Measurements from ENCODE around the gene ASCC3. TPM values are rescaled to one million over a fixed set of nuclear protein-coding genes. Genes with fewer than 3 reads are reported as not detected.

ASCC3 gene
- total and polyA plus RNA-seq, 2 of the 4 experiments (the other 2 are of a cell fraction): 25.8 to 104 TPM

GRCh38 chr6:100763617-100764241, 117.4 kb downstream of the ASCC3 start:
- Histone ChIP-seq H3K79me1 (ENCODE audit: low read depth in 1 of 2, low read length in 2 of 2) (peaks cover 0 to 11% of the 10 kb centered on the region in 2 experiments; a peak in 2 of 4 replicates), H2BK120ac (ENCODE audit: low read depth, low read length) (no peak overlapping the region), H3K4ac (ENCODE audit: low read depth, low read length) (no peak overlapping the region), H3K9me1 (ENCODE audit: insufficient read depth, low read length) (no peaks in the 10 kb centered on the region; the same call in 1 of the 2 replicates), H3K27ac (ENCODE audit: insufficient read depth, low read length) (no peak overlapping the region), H2BK15ac (ENCODE audit: low read depth, low read length) (no peak overlapping the region), H3K36me3 (ENCODE audit: control insufficient read depth, insufficient read depth, low read length) (peaks cover 22% of the 10 kb centered on the region), H3K14ac (replicated peaks; ENCODE audit: low read depth, low read length) (no peak overlapping the region), H3K9ac (ENCODE audit: low read depth, low read length) (no peak overlapping the region), H3K18ac (ENCODE audit: low read depth, low read length) (no peak overlapping the region), H3K9me3 (ENCODE audit: control insufficient read depth, insufficient read depth, low read length) (no peaks in the 10 kb centered on the region), H3K4me1 (ENCODE audit: control insufficient read depth, insufficient read depth, low read length) (no peaks in the 10 kb centered on the region; the same call in 1 of the 2 replicates), H3K4me2 (ENCODE audit: low read depth, low read length) (no peak overlapping the region), H4K91ac (ENCODE audit: insufficient read depth, low read depth, low read length) (no peak overlapping the region), H3K4me3 (ENCODE audit: insufficient read depth, low read depth, low read length) (no peak overlapping the region), H2BK20ac (ENCODE audit: low read depth, low read length) (no peak overlapping the region), H4K20me1 (ENCODE audit: insufficient read depth, low read length) (no peaks in the 10 kb centered on the region), H3K27me3 (ENCODE audit: control insufficient read depth, insufficient read depth, low read length) (no peaks in the 10 kb centered on the region), H2AFZ (replicated peaks; ENCODE audit: low read length, poor library complexity) (no peak overlapping the region), H2AK9ac (replicated peaks; ENCODE audit: low read depth, low read length, poor library complexity) (no peak overlapping the region), H2BK5ac (ENCODE audit: low read depth, low read length, poor library complexity, severe bottlenecking) (no peak overlapping the region), H4K5ac (ENCODE audit: low read depth, low read length) (no peak overlapping the region), H3K56ac (ENCODE audit: extremely low read depth, insufficient read depth, low read length) (no peak overlapping the region), H3K23ac (ENCODE audit: low read depth, low read length) (no peak overlapping the region), H4K8ac (ENCODE audit: low read depth in 2 of 2, low read length in 2 of 2) (no peak overlapping the region), H2AK5ac (ENCODE audit: low read depth, low read length) (no peak overlapping the region)
- ChIA-PET POLR2A (ENCODE audit: unreplicated experiment) (no interaction called here), CTCF (no interaction called here)
- DNase-seq (no peak), ATAC-seq (ENCODE audit: low read depth) (no peak)
- no TSS peak for BruUV-seq (replicated peaks)
- 100% methylated on average over 1 of the region's 2 CpGs; no CpG with 5 or more reads in 1 of the 2 experiments for WGBS, 2 experiments (ENCODE audit: extremely low coverage in 2 of 2, insufficient read length in 1 of 2)
- in situ Hi-C loops (cut with MboI; ENCODE audit: low sequenced_read_pairs): no loop called here
- TF ChIP-seq RCOR1 (IDR thresholded peaks at IDR 0.05; ENCODE audit: insufficient replicate concordance, low read length) (no peak), MAFK (IDR thresholded peaks at IDR 0.05; ENCODE audit: low read depth, low read length) (no peak), FOS (IDR thresholded peaks at IDR 0.05; ENCODE audit: low read depth, low read length) (no peak), MXI1 (IDR thresholded peaks at IDR 0.05; ENCODE audit: borderline replicate concordance, low read depth, low read length) (no peak), POLR2A (IDR thresholded peaks at IDR 0.05; ENCODE audit: low read depth, low read length) (no peak), ELK1 (IDR thresholded peaks at IDR 0.05; ENCODE audit: borderline replicate concordance, low read depth, low read length) (no peak), NFE2L2 (IDR thresholded peaks at IDR 0.05; ENCODE audit: low read depth, low read length) (no peak), CEBPB (IDR thresholded peaks at IDR 0.05; ENCODE audit: low read depth, low read length) (no peak), RFX5 (IDR thresholded peaks at IDR 0.05; ENCODE audit: low read depth, low read length) (no peak), SMC3 (IDR thresholded peaks at IDR 0.05; ENCODE audit: low read depth, low read length) (no peak), CHD1 (IDR thresholded peaks at IDR 0.05; ENCODE audit: low read depth, low read length) (no peak), BHLHE40 (IDR thresholded peaks at IDR 0.05; ENCODE audit: low read depth, low read length) (no peak), RAD21 (IDR thresholded peaks at IDR 0.05; ENCODE audit: low read length) (no peak), MAZ (IDR thresholded peaks at IDR 0.05; ENCODE audit: borderline replicate concordance, low read depth, low read length) (no peak)
- TF ChIP-seq, protein P1, sequence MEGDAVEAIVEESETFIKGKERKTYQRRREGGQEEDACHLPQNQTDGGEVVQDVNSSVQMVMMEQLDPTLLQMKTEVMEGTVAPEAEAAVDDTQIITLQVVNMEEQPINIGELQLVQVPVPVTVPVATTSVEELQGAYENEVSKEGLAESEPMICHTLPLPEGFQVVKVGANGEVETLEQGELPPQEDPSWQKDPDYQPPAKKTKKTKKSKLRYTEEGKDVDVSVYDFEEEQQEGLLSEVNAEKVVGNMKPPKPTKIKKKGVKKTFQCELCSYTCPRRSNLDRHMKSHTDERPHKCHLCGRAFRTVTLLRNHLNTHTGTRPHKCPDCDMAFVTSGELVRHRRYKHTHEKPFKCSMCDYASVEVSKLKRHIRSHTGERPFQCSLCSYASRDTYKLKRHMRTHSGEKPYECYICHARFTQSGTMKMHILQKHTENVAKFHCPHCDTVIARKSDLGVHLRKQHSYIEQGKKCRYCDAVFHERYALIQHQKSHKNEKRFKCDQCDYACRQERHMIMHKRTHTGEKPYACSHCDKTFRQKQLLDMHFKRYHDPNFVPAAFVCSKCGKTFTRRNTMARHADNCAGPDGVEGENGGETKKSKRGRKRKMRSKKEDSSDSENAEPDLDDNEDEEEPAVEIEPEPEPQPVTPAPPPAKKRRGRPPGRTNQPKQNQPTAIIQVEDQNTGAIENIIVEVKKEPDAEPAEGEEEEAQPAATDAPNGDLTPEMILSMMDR (conservative IDR thresholded peaks at IDR 0.05; ENCODE audit: low read depth, low read length): no peak
- TF ChIP-seq, protein P2, sequence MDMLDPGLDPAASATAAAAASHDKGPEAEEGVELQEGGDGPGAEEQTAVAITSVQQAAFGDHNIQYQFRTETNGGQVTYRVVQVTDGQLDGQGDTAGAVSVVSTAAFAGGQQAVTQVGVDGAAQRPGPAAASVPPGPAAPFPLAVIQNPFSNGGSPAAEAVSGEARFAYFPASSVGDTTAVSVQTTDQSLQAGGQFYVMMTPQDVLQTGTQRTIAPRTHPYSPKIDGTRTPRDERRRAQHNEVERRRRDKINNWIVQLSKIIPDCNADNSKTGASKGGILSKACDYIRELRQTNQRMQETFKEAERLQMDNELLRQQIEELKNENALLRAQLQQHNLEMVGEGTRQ (IDR thresholded peaks at IDR 0.05; ENCODE audit: low read depth, low read length): no peak
- intact Hi-C loops (cut with micrococcal nuclease): no loop called here
- dilution Hi-C loops (cut with HindIII; ENCODE audit: low sequenced_read_pairs, unreplicated experiment): no loop called here
